Retinal pigment epithelial cell (primary cell): Measurements from ENCODE around the gene ACOXL.

Source experiments
- DNase-seq: peaks from one replicate; pipeline ENCODE4 v3.0.0-alpha.2; 2010; ENCODE audit warnings: low read depth
- H3K4me3 ChIP-seq: 2 replicates; pipeline ENCODE4 v1.5.1; 2011; ENCODE audit warnings: mild to moderate bottlenecking, low read length, control low read depth, moderate library complexity
- TF ChIP-seq, protein P1 (sequence below): conservative IDR thresholded peaks from 2 replicates; pipeline ENCODE4 v1.5.1; 2011; ENCODE audit warnings: low read depth, low read length, control low read depth, inconsistent platforms

Gene ACOXL

DNA sequence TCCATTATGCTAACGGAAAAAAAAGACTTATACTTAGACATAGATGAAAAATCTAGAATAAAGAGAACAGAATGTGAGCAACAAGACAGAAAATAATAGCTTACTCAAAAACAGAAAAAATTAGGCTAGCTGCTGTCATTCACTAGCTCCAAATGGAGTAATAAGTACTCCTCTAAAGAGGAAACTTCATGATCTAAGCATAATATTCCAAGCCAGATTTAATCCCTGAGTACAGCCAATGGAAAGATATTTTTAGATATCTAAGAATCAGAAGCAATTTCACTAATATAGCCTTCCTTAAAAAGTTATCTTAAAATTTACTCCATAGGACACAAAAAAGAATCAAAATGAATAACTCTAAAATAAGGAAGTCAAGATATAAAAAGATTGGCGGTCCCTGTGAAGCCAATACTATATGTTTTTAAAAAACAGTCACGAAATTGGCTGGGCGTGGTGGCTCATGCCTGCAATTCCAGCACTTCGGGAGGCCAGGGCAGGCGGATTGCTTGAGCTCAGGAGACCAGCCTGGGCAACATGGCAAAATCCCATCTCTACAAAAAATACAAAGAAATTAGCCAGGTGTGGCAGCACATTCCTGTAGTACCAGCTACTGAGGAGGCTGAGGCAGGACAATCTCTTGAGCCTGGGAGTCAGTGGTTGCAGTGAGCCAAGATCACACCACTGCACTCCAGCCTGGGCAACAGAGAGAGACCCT, 265.1 kb downstream of the ACOXL start:
- no peak overlapping the region for H3K4me3 ChIP-seq
- TF ChIP-seq, protein P1, sequence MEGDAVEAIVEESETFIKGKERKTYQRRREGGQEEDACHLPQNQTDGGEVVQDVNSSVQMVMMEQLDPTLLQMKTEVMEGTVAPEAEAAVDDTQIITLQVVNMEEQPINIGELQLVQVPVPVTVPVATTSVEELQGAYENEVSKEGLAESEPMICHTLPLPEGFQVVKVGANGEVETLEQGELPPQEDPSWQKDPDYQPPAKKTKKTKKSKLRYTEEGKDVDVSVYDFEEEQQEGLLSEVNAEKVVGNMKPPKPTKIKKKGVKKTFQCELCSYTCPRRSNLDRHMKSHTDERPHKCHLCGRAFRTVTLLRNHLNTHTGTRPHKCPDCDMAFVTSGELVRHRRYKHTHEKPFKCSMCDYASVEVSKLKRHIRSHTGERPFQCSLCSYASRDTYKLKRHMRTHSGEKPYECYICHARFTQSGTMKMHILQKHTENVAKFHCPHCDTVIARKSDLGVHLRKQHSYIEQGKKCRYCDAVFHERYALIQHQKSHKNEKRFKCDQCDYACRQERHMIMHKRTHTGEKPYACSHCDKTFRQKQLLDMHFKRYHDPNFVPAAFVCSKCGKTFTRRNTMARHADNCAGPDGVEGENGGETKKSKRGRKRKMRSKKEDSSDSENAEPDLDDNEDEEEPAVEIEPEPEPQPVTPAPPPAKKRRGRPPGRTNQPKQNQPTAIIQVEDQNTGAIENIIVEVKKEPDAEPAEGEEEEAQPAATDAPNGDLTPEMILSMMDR = no peak

DNA sequence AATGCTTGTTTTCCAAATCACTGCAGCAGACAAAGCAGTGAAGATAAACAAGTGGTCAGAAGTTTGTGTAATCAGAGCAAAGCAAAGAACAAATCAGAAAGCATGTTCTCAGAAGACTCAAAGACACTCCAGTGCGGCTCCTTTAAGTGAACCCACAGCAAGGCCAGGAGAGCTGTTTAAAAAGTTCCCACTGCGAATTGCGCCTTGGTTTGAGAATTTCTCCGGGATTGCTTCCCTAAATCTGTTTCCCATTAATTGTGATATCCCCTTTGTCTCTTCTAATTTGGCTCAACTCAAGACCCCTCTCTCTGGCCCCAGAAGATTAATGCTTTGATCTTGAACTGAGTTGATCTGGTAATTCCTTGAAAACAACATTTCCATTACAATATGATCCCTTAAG, 265.9 kb downstream of the ACOXL start:
- H3K4me3 ChIP-seq = no peak overlapping the region
- no peak for DNase-seq
- TF ChIP-seq, protein P1 = no peak

More for the DNA sequence above, 265.1 kb downstream of the ACOXL start:
- no peak for DNase-seq

DNA sequence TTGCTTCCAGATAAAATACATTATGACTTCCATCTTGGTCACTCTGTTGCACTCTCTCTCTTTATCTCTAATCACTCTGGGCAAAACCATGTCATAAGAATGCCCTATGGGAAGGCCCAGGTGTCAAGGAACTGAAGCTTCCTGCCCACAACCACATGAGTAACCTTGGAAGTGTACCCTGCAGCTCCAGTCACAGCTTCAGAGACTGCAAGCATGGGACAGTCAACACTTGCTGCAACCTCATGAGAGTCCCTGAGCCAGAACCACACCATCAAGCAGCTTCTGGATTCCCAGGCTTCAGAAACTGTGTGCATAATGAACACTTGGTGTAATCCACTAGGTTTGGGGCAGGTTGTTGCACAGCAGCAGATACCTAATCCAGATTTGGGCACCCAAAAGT, 267.3 kb downstream of the ACOXL start:
- TF ChIP-seq, protein P1 = no peak
- no peak for DNase-seq
- H3K4me3 ChIP-seq = no peak overlapping the region

DNA sequence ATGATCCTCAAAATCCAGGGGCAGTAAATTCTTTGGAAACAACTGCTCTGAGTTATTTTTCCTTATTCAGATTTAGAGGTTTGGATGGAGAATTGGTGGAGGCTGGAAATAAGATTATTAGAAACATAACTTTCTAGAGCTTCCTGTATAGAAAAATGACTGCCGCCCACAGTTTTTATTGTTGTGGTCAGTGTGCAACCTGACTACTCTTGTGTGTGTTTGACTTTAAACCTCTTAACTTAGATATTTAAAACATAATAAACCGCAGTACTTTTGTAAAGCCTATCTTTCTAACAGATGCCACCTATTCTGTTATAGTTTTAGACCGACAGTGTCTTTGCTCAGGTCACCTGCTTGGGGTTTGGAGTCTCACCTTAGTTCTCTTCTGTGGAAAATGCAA, 272.9 kb downstream of the ACOXL start:
- DNase-seq = no peak
- TF ChIP-seq, protein P1 = no peak
- no peak overlapping the region for H3K4me3 ChIP-seq

DNA sequence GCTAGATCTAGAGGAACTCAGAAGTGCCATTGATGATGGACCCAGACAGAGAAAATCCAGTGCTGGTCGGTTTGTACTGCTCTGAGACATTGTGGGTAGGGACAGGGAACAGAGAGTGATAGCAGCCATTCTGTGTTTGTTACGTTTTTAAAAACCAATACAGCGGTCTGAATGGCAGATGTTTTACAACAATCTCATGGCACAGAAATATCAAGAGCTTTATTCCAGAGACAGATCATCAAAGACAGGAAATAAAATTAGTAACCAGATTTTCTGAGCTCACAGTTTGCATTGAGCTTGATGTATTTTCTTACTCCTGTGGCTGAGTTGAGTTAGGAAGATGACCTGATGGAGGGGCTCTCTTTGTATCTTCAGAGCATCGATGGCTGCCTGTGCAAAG, 273.4 kb downstream of the ACOXL start:
- no peak for DNase-seq
- TF ChIP-seq, protein P1 = no peak
- H3K4me3 ChIP-seq = no peak overlapping the region

DNA sequence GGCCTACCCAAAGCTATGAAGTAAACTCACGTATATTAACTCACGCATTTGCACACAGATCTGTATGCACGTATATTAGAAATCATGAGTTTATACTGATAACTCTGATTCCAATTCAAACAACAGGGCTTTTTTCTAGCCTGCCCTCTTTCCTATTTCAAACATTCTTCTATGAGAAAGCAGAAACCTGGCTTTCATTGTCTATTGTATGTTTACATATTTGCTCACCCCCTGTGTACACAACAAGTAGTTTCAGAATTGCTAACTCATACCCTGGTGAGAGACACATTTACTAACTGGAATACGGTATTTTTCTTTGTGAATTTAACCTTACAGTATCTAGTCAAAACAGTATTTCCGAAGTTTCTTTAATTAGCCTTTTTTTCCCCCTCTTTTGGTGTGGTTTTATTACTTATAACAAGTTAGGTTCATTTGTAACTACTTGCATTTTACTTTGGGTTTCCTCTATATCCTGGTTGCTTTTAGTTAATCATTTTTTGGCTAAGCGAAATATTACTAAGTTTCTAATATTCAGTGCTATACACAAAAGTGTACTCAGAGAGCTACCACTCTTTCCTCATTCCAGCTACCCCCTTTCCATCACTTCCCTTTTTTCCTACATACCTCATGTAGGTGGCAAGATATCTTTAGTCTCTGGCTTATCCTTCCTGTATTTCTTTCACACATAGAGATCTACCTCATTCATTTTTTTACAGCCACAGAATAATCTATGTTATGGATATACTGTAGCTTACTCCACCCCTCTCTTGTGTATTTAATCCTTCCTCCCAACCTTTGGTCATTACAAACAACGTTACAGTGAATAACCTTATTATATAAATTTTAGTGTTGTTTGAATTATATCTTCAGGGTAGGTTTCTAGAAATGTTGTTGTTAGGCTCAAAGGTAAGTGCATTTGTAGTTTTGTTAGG, 275.6 kb downstream of the ACOXL start:
- H3K4me3 ChIP-seq = no peak overlapping the region
- no peak for DNase-seq
- TF ChIP-seq, protein P1 = no peak
